NK-92 treated with Interleukin-12 subunit alpha and Interleukin-12 subunit beta, amount 100 ng/mL, for 24 hours (cell line): Measurements from ENCODE around the gene PLEKHA7.
"Not testable (repeated sequence)": the region's sequence is repeated elsewhere in the genome, so short reads cannot be mapped to it uniquely, and the experiment has no call there.

Experiments used
- DNase-seq: peaks from one replicate; lab custom pipeline; 2025; lab: John Stamatoyannopoulos, UW

Gene PLEKHA7

DNA sequence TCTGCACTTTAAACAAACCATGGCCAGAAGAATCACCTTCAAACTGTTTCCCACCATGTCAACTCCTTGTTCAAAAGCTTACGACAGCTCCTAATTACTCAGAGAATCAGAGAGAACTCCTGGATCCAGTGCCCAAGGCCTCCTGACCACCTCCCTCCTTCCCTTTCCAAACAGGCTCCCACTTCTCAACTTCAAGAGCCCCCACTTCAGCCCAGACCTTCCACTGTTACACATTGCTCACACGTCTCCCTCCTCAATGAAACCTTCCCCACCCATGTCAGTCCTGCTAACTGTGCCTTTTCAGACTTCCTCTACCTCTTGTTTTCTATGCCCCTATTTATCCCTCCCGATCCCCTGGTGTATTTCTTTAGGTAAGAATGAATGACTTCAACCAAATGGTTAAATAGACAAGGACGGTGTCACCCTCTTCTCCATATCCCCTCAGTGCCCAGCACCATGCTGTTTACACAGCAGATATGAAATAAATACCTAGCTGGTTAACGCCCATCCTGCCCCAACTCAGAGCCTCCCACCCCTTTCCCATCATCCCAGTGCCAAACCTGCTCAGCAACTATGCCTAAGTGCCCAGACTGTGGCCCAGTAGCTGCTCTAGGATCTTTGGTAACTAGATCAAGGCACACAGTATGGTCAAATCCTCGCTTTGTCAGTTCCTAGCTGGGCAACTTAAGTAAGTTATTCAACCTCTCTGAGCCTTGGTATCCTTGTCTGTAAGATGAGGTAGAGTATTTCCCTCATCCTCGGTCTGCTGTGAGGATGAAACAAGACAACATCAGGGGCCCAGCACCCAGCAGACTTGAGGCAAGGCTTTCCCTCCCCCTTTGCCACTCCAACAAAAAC, 36.8 kb downstream of the PLEKHA7 start:
- no peak for DNase-seq

DNA sequence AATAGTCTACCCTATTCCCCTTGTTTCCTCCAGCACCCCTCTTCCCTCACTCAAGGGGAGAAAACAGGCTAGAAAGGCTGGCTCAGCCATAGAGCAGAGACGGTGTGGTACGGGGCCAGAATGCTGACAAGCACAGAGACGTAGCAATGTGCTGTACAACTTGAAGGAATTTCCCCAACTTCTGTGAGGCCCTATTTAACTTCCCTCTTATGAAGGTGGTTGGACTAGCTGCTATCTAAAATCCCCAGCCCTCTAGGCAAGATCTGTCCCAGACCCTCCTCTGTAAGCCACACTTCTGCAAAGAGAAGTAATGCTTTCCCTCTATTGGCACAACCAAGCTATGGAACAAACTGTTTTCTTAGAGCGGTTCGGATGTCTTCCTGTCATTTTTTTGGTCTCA, 37.8 kb downstream of the PLEKHA7 start:
- no peak for DNase-seq

DNA sequence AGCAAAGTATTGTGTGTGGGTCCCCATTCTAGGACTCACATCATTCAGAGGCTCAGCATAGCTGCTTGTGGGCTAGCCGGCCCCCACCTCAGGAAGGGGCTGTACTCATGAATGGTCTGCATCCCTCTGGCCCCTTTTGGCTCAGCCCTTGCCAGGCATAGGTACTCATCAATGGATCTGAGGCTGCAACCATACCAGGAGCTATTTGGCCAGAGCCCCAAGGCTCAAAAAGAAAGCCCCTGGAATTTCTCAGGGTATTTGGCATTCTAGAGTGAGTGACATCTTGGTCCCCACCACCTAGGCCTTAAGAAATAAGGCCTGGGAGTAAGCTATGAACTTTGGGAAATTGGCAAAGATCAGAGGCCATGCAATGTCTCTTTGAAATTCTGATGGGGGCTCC, 38.3 kb downstream of the PLEKHA7 start:
- DNase-seq, result no peak

DNA sequence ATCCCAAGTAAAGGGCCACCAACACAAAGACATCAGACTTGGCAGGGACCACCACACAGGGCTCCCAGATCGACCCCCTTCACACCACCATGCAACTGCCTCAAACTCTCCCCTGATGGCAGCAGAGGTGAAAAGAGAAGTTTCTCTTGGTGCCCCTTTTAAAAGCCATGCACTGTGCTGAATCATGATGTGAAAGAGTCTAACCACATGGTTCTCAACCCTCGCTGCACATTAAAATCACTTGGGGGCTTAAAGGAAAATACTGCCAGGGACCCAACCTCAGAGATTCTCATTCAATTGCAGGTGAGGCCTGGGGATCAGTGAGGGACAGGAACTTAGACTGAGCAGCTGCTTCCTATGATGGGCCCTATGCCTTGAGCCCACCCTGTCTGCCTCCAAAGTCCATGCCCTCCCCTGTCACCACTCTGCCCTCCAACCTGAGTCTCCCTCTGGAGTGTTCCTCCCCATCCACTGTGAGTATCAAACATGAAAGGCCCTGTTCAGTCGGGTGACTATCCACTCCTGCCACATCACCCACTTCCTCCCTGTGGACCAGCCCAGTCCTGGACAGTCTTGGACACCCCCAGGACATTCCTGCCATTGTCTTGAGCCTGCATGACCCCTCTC, 40.8 kb downstream of the PLEKHA7 start:
- no peak for DNase-seq

DNA sequence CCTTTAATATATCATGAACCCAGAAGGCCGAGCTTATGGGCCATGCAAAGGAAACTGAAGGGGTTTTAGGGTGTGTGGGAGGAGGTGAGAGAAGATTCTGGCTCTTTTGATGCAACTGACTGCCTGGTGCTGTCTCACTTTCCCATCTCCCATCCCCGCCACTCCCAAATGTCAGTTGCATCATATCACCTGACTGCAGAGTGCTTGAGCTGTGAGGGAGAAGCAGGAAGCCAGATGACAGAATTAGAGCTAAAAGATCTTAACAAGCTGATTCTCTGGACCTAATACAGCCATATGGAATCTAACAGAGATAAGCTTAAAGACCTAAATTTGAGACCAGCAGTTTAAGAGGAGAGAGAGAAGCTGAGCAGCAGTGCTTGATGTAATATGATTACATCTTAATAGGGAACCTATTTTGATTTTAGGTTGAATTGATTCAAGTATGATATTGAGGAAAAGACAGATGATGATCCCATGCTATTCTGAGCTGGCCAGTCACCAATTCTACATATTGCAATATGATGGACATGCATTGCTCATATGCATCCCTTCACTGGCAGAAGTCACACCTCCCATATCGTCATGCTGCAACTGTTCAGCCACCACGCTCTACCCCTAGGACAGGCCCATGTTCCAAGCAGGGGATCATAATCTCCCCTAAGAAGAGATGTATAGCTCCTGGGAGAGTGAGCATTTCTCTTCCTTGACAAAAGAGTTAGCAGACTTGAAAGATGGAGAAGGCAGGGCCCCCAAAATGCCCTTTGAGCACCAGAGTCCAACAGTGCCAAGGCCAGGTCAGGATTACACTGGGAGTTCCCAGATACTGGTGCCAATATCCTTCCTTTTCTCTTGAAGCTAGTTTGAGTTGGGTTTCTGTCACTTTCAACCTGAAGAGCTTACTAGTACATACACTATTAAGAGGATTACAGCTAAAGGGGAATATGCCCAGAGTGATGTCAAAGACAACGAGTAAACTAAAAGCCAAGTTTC, 44.9 kb downstream of the PLEKHA7 start:
- DNase-seq, result no peak

DNA sequence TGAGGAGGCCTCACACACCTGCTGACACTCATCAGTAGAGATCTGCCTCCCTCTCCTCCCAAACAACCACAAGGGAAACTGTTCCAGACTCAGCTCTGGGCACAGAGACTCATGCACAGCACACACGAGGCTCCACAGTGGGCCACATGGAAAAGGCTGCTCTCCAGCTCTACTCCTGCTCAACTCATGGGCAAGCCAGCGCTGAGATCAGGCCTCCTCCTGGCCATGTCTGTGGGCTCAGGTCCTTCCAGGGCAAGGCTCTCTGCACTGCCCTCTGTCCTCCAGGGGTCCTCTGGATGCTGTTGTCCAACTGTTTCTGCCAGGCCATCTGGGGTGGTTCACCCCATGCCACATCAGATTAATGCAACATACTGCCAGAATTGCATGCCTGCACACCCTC, 46.0 kb downstream of the PLEKHA7 start:
- DNase-seq, result no peak

DNA sequence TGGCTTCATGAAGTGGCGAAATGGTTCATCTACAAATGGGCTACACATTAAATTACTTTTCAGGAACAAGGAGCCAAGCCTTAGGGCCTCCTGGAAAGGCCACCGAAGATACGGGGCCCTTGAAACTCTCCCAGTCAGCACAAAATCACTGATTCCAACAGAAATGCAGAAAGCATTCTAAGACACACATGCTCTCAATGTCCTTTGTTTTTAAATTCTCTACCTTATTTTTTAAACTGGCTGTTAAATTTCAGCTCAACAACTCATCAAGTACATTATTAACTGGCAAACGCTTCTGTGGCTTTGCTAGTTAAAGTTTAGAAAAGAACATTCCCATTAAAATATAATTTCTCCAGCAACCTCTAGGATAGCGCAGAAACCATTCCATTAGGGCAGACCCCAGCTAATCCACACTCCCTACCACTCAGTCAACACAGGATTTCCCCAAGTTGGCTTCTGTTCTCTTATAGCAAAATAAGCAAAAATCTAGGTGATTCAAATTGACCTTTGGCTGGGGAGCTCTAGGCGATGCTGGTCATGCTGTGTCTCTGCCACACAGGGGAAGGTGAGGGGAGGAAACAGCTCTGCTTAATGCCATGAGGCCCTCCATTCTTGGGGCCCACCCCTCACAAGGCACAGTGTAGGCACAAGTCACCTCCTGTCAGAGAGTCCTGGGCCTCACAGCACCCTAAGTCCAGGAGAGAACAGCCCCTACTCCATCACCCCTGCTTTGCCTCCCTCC, 47.1 kb downstream of the PLEKHA7 start:
- DNase-seq, result no peak

DNA sequence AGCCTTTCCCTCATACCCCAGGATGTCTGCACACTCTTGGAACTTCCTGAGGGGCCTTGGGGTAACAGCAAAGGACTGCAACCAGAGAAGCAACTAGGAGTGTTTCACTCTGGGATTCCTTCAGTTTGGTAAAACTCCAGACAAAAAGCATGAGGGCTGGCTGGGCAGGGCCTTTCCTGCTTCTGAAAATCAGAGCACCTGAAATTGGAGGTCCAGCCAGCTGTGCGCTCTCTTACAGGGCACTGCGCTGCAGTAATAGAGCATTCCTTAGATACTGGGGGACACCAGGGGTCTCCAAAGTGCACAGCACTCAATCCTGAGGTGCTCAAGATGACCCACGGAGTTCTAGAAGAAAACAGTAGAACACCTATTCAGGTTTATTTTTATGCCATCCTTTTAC, 49.7 kb downstream of the PLEKHA7 start:
- no peak for DNase-seq

DNA sequence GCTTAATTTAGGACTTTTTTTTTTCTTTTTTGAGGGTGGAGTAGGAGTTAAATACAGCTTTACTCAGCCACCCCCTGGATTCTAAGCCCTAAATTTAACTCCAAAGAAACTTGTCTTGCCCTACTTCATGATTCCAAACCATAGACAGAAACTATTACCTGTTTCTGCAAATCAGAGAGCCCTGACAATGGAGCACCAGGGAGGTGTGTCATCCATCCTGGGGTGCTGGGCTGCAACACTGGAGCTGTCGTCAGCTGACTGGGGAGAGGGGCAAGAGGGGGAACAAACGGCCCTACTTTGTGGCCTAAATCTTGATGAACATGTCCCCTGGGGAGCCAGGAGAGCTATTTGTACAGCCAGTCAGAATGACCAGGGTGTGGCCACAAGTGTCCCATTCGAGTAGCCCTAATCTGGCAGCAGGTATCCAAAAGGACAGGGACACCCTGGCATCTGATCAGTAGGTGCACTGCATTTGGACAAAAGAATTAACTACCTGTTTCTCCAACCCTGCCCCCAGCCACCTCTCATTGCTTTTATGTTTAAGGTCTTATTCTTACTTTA, 50.8 kb downstream of the PLEKHA7 start:
- DNase-seq, result no peak

DNA sequence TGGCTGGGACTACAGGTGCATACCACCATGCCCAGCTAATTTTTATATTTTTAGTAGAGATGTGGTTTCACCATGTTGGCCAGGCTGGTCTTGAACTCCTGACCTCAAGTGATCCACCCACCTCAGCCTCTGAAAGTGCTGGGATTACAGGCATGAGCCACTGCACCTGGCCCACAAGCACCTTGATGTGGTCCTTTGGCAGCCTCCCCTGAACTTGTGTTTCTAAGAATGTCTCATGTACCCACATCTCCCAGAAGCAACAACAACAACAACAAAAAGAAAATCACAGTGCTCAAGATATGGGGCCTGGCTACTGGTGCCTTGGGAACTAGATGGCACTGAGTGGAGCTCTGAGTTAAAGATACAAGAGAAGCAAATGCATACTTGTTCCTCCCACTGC, 51.6 kb downstream of the PLEKHA7 start:
- not testable (repeated sequence) for DNase-seq

DNA sequence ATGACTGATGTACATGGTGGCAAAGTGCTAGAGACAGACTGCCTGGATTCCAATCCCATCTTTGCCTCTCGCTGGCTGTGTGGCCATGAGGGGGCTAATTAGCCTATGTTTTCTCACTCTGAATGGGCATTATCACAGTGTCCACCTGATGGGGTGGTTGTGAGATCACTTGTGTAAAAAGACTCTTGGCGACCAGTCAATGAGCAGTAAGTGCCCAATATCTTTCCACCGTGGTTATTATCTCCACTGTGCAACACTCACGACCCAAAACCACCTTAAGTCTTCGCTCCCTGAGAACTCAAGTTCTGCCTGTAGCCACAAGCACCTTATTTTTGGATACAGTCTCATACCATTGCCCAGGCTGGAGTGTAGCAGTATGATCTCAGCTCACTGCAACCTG, 52.1 kb downstream of the PLEKHA7 start:
- no peak for DNase-seq

DNA sequence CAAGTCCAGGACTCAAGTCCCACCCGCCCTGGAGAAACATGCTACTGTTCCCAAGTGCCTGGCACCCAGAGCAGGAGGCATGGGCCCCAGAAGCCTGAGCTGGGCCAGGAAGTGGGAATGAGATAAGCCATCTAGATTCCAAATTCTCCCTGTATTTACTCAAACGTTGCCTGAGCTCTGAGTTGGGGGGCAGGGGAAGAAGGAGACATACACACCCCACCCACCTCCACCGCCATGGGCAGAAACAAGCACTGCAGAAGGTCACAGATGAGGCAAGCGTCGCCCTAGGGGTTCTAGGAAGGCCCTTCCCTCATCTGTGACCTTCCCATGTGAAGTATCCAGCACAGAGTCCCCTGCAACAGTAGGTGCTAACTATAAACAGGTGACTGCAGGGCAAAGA, 54.0 kb downstream of the PLEKHA7 start:
- DNase-seq, result no peak

DNA sequence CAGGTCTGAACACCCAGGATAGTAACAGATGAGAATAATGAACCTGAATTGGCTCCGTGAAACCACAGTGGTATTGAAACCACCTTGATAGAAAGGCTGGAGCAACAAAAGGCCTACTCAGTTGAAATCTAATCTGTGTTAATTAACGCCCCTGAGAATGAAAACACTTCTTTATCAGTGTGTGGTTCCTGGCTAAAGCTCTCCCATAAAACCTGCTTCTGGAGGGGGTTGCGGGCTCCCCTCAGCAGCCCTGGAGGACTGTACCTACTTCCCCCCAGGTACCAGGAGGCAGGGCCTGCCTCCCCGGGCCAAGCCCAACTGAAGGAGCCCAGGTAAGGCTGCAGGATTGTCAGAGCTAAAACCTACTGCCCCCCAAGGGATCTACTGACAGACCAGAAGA, 54.6 kb downstream of the PLEKHA7 start:
- no peak for DNase-seq

DNA sequence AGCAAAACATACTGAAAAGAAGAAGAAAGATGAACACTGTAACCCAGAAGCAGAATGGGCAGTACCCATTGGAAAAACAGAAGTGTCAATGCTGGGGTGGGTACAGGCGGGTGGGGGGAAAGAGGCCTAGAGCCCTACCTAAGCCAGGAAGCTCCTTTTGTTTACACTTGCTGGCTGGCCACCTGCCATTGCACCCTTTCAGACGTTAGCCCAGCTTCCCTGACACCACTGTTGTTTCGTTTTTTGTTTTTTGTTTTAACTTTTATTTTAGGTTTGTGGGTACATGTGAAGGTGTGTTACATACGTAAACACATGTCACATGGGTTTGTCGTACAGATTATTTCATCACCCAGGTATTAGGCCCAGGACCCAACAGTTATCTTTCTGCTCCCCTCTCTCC, 55.4 kb downstream of the PLEKHA7 start:
- no peak for DNase-seq

DNA sequence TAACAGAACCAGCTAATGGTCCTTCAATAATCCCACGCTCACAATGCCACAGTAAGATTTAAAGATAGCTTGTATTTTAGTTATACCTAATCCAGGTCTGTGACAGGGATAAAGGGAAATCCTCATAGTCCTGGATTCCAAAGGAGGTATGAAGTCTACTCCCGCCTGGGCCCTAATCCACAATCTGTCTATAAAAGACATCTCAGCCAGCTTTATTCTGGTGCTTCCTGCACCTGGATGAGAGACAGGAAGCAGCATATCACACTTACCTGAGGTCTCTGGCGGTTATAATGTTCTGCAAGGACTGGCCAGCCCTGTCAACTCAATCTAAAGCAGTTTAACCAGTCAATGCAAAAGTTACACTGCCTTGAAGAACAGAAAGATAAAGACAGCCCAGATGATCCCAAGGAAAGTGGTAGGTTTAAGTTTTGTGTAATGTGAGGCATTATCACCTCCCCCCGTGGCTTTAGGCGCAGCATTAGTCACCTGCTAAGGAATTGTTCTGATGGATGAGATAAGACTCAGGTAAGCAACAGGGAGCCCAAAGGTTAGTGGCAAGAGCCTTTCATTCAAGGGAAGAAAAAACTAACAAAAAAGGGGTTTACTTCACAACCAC, 57.6 kb downstream of the PLEKHA7 start:
- no peak for DNase-seq

DNA sequence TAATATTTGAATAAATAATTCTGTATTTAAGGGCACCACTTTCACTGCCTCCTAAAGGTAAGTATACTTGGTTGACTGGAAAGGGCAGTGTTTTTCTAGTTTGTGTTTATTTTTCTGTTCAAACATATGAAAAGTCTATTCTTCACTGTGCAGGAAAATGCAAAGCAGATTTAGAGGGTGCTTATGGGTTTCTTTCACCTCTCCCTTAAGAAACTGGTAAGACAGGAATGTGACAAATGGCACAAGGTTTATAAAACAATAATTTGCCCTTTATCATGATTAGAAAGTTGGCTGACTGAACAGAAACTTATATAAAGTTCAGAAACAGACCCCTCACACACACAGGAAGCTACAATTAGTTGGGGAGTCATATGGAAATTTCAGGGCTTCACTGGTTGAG, 60.6 kb downstream of the PLEKHA7 start:
- DNase-seq, result no peak

DNA sequence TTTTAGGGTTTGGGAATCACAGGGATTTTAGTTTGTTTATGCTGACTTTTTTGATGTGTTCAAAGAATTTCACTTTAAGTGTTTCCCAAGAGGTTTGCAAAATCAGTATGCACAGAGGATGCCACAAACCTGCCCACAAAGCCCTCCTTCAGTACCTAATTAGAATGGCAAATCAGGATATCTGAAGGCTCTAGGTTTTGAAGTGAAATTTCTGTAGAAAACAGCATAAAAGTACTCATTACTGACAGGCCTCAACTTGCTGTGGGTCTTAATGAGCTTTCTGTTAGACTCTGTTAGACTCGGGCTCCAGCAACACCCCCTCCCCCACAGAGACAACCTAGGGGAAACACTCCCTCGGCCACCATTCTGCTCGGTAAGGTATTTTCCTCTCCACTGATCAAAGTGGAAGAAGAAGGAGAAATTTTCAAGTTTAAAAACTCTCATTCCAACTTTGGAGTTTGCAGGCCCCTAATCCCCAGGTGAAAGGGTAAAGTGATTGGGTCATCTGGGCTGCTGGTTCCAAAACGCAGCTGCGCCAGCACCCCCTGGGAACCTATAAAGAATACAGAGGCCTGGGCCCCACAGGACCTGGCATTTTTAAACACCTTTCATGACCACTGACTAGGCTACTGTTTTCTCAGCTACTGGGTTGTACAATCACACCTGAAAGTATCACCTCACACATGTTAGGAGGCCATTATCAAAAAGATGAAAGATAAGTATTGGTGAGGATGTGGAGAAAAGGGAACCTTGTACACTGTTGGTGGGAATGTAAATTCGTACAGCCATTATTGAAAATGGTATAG, 67.5 kb downstream of the PLEKHA7 start:
- no peak for DNase-seq

DNA sequence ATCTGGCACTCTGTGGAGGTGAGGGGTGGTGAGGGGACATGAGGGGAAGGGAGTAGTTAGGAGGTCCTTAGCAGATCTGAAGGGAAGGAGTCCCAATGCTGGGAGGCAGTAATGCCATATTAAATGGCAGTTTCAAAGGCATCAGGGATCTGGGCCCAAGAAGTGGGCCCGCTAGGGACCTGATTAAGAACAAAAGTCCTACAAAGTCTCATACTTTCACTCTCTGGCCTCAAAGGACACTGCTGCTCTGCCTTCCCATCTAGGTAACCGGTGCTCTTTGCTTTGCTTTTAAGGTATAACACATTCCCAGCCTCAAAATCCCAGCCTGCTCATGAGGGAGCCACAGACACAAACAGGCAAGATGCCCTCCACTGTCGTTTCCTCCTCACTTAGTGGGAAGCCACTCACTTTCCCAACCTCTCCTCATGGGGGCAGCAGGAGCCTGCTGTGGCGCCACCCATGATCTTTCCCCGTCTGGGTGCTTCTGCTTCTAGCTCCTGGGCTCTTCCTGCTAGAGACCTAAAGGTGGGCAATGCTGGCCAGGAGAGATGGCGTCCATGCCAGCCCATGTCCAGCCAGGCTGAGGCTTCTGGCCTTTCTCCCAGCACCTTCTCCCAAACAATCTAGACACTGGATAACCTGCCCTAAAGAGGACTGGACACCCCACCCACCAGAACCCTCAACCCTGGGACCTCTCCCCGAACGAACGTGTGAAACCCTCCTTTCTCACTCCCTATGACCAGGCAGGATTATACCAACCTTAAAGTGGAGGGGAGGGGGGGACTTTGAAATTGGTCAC, 68.3 kb downstream of the PLEKHA7 start:
- DNase-seq, result peak; percentile 49

DNA sequence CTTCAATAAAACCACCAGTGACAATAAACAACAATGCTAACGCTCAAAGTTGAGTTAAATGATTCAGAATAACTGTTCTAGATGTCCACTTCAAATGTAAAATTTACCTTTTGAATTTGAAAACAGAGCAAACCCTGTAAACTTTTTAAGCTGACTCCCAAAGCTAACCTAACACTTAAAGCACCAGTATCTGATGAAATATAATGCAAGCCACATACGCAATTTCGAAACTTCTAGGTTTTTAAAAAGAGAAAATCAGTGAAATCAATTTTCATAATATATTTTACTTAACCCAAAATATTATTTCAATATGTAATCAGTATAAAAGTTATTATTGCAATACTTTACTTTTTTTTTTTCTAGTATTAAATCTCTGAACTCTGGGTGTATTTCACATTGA, 71.3 kb downstream of the PLEKHA7 start:
- no peak for DNase-seq
